H1 (cell line): ENCODE measurements around the gene MED16. TPM values are rescaled to one million over a fixed set of nuclear protein-coding genes. Genes with fewer than 3 reads are reported as not detected.
A peak's percentile ranks its signal among the peaks of the same experiment; 100 is the strongest.

ENCODE experiments used
- CTCF ChIA-PET: fragments of 300-600 bp; sonication (Branson Sonifier 250); formaldehyde crosslinking; loops from one replicate; lab custom pipeline; 2021; ENCODE audit not compliant: partially characterized antibody; lab: Charles Lee
- POLR2A ChIA-PET: fragments of 300-600 bp; sonication (Branson Sonifier 250); formaldehyde crosslinking; loops from one replicate; lab custom pipeline; 2021; ENCODE audit warnings: inconsistent platforms; ENCODE audit not compliant: partially characterized antibody; lab: Charles Lee
- DNase-seq, 2 experiments: peaks; one replicate each; pipeline versions ENCODE4 v3.0.0 to v3.0.0-alpha.2; 2010 to 2022; ENCODE audit warnings: low spot score in 2 of 2, low read depth in 1 of 2, mixed read lengths in 1 of 2
- FAIRE-seq: peaks from 2 replicates; lab custom pipeline; 2011; peaks lifted over from hg19 to GRCh38; lab: Jason Lieb, UNC
- H2AFZ ChIP-seq: 2 replicates; pipeline ENCODE4 v1.8.1; 2012; ENCODE audit warnings: low read length, inconsistent platforms
- H2AK5ac ChIP-seq: 2 replicates; pipeline ENCODE4 v1.6.1; 2013; ENCODE audit warnings: low read depth, low read length
- H2BK120ac ChIP-seq: replicated peaks from 2 replicates; pipeline ENCODE3; 2013; ENCODE audit warnings: low read depth, low read length, inconsistent platforms
- H2BK12ac ChIP-seq: 2 replicates; pipeline ENCODE4 v1.6.1; 2013; ENCODE audit warnings: low read depth, low read length
- H2BK15ac ChIP-seq: 2 replicates; pipeline ENCODE4 v1.6.1; 2013; ENCODE audit warnings: low read length
- H2BK20ac ChIP-seq: 2 replicates; pipeline ENCODE4 v1.6.1; 2013; ENCODE audit warnings: low read length
- H2BK5ac ChIP-seq: 2 replicates; pipeline ENCODE4 v1.6.1; 2013; ENCODE audit warnings: low read depth, low read length
- H3K14ac ChIP-seq: 2 replicates; pipeline ENCODE4 v1.6.1; 2013; ENCODE audit warnings: inconsistent platforms; ENCODE audit not compliant: insufficient read length
- H3K18ac ChIP-seq: 2 replicates; pipeline ENCODE4 v1.6.1; 2013; ENCODE audit warnings: low read length; ENCODE audit errors: extremely low read depth
- H3K23ac ChIP-seq: 2 replicates; pipeline ENCODE4 v1.6.1; 2013; ENCODE audit warnings: inconsistent platforms; ENCODE audit not compliant: insufficient read length
- H3K23me2 ChIP-seq: 2 replicates; pipeline ENCODE4 v1.6.1; 2013; ENCODE audit warnings: low read depth, low read length
- H3K27ac ChIP-seq: 2 replicates; pipeline ENCODE4 v1.6.1; 2011; ENCODE audit warnings: low read depth, low read length, inconsistent platforms
- H3K27me3 ChIP-seq, 4 experiments: replicated peaks in 1 of 4; 1 replicate in 1 of 4; 2 replicates in 3 of 4; pipeline versions ENCODE4 v1.6.1 to v1.8.1; 2011 to 2013; ENCODE audit warnings: low read length in 3 of 4, mild to moderate bottlenecking in 3 of 4, inconsistent platforms in 2 of 4, mixed read lengths in 2 of 4, moderate library complexity in 1 of 4; ENCODE audit not compliant: control insufficient read depth in 3 of 4, insufficient read depth in 3 of 4; ENCODE audit errors: extremely low read depth in 1 of 4
- H3K36me3 ChIP-seq, 4 experiments: 2 replicates each; pipeline versions ENCODE4 v1.6.1 to v1.8.1; 2011 to 2013; ENCODE audit warnings: mild to moderate bottlenecking in 4 of 4, low read length in 3 of 4, moderate library complexity in 2 of 4, control low read depth in 1 of 4, inconsistent platforms in 1 of 4; ENCODE audit not compliant: insufficient read depth in 4 of 4, control insufficient read depth in 2 of 4
- H3K4ac ChIP-seq: replicated peaks from 2 replicates; pipeline ENCODE3; 2013; ENCODE audit warnings: low read length, low read depth, mixed read lengths, inconsistent platforms; ENCODE audit not compliant: insufficient read length
- H3K4me1 ChIP-seq, 4 experiments: replicated peaks in 1 of 4; 1 replicate in 1 of 4; 2 replicates in 3 of 4; pipeline versions ENCODE4 v1.6.1 to v1.8.1; 2011 to 2013; ENCODE audit warnings: low read length in 3 of 4, inconsistent platforms in 2 of 4, mixed read lengths in 1 of 4; ENCODE audit not compliant: insufficient read depth in 4 of 4, control insufficient read depth in 3 of 4
- H3K4me2 ChIP-seq, 2 experiments: 2 replicates each; pipeline versions ENCODE4 v1.6.1 to v1.8.1; 2011 to 2013; ENCODE audit warnings: low read depth in 2 of 2, low read length in 2 of 2, control low read depth in 1 of 2, inconsistent platforms in 1 of 2, mild to moderate bottlenecking in 1 of 2; ENCODE audit not compliant: insufficient read depth in 1 of 2
- H3K4me3 ChIP-seq, 4 experiments: fragments of 200-600, 300-600 bp in 1 of 4; sonication (generic), shearing (Covaris generic), sonication (Bioruptor Twin) in 1 of 4; 2 replicates each; pipeline versions ENCODE4 v1.5.1 to v1.8.1; 2011 to 2016; ENCODE audit warnings: low read length in 4 of 4, low read depth in 3 of 4, control low read depth in 2 of 4, inconsistent platforms in 2 of 4, mild to moderate bottlenecking in 2 of 4, mixed read lengths in 1 of 4, moderate library complexity in 1 of 4; ENCODE audit not compliant: insufficient read depth in 2 of 4; ENCODE audit errors: extremely low read depth in 1 of 4
- H3K56ac ChIP-seq: replicated peaks from 2 replicates; pipeline ENCODE3; 2013; ENCODE audit warnings: low read depth, mild to moderate bottlenecking, mixed read lengths, low read length, inconsistent platforms; ENCODE audit not compliant: insufficient read length
- H3K79me1 ChIP-seq: 2 replicates; pipeline ENCODE4 v1.6.1; 2013; ENCODE audit warnings: low read depth, low read length, control low read depth
- H3K79me2 ChIP-seq, 2 experiments: 2 replicates each; pipeline versions ENCODE4 v1.6.1 to v1.8.1; 2012 to 2013; ENCODE audit warnings: low read length in 2 of 2, mild to moderate bottlenecking in 2 of 2, inconsistent platforms in 1 of 2; ENCODE audit not compliant: insufficient read depth in 2 of 2, control insufficient read depth in 1 of 2
- H3K9ac ChIP-seq, 4 experiments: replicated peaks in 1 of 4; 1 replicate in 1 of 4; 2 replicates in 3 of 4; pipeline versions ENCODE4 v1.6.1 to v1.8.1; 2011 to 2013; ENCODE audit warnings: low read depth in 3 of 4, low read length in 3 of 4, control low read depth in 2 of 4, mild to moderate bottlenecking in 2 of 4, moderate library complexity in 2 of 4, inconsistent platforms in 1 of 4; ENCODE audit errors: extremely low read depth in 1 of 4
- H3K9me3 ChIP-seq, 2 experiments: 2 replicates each; pipeline versions ENCODE4 v1.6.1 to v1.8.1; 2012 to 2013; ENCODE audit warnings: mild to moderate bottlenecking in 2 of 2, moderate library complexity in 2 of 2, control low read depth in 1 of 2, inconsistent platforms in 1 of 2, low read depth in 1 of 2, low read length in 1 of 2, mixed read lengths in 1 of 2; ENCODE audit not compliant: insufficient read depth in 2 of 2
- H4K20me1 ChIP-seq, 2 experiments: replicated peaks in 1 of 2; 2 replicates each; pipeline versions ENCODE3 to v1.8.1; 2011 to 2013; ENCODE audit warnings: inconsistent platforms in 2 of 2, low read length in 2 of 2, mild to moderate bottlenecking in 1 of 2; ENCODE audit not compliant: insufficient read depth in 2 of 2, control insufficient read depth in 1 of 2
- H4K5ac ChIP-seq: 2 replicates; pipeline ENCODE4 v1.6.1; 2013; ENCODE audit warnings: low read length, low read depth, mixed read lengths, inconsistent platforms; ENCODE audit not compliant: insufficient read length
- H4K8ac ChIP-seq: 2 replicates; pipeline ENCODE4 v1.8.0; 2013; ENCODE audit warnings: mild to moderate bottlenecking, moderate library complexity, low read length, inconsistent platforms; ENCODE audit not compliant: insufficient read depth; ENCODE audit errors: extremely low read depth
- H4K91ac ChIP-seq: replicated peaks from 2 replicates; pipeline ENCODE3; 2013; ENCODE audit warnings: low read length, mixed read lengths, inconsistent platforms; ENCODE audit not compliant: insufficient read length
- KDM4A ChIP-seq: IDR thresholded peaks from one replicate; pipeline ENCODE4 v1.7.1; 2012; ENCODE audit warnings: low read depth, mild to moderate bottlenecking, moderate library complexity, low read length, inconsistent platforms; ENCODE audit not compliant: severe bottlenecking
- WGBS, 2 experiments: shearing (Covaris generic) in 1 of 2; methylation state at CpG; one replicate each; pipeline versions ENCODE4 v1.1.6 to v1.1.7; 2013 to 2015; ENCODE audit warnings: low lambda C conversion rate in 2 of 2, mixed read lengths in 2 of 2, inconsistent platforms in 1 of 2, low coverage in 1 of 2, missing lambda C conversion rate in 1 of 2; ENCODE audit not compliant: insufficient replicate concordance in 2 of 2, insufficient coverage in 1 of 2, insufficient read length in 1 of 2; ENCODE audit errors: extremely low coverage in 1 of 2, missing lambda C conversion rate in 1 of 2; 5-methylcytosine and 5-hydroxymethylcytosine counted together
- polyA plus RNA-seq, 7 experiments: library from polyadenylated mRNA; depleted of rRNA in 3 of 7; stranded (reverse) in 5 of 7; unstranded in 2 of 7; fragments of >200 nt in 5 of 7; fragments of 200-250 nt in 2 of 7; gene quantifications; 1 replicate in 5 of 7; 2 replicates in 1 of 7; 4 replicates in 1 of 7; pipeline versions ENCODE4 v1.2.1 to v1.2.3, GENCODE V29; 2011 to 2013; ENCODE audit warnings: missing spikeins in 2 of 7, mixed read lengths in 2 of 7
- total RNA-seq: library from RNA; stranded (reverse); fragmentation: NEBNext Ultra II Directional; extraction: Animal tissue kit (Norgen Biotek cat#: 25700); gene quantifications from 2 replicates; pipeline ENCODE4 v1.2.1, GENCODE V29; 2021
- TF ChIP-seq, protein P1 (sequence below): IDR thresholded peaks from 2 replicates; pipeline ENCODE4 v1.6.1; 2012; ENCODE audit warnings: low read length, inconsistent platforms

MED16 gene
- total and polyA plus RNA-seq, 2 of the 8 experiments (the other 6 are each of a cell fraction or from before 2014, with no cell fraction given): 51.0 to 67.2 TPM

GRCh38 chr19:843836-844545, 49.0 kb downstream of the MED16 start:
- no peak overlapping the region for H3K4ac ChIP-seq
- no peak overlapping the region for H3K9ac ChIP-seq
- peak overlapping the region; percentile 66 to 84 for H3K4me2 ChIP-seq
- no peak overlapping the region for H2BK15ac ChIP-seq
- DNase-seq (no peak), FAIRE-seq (no peak)
- POLR2A ChIA-PET: interaction anchor here (0.9 to 5.4 kb wide), 5 partner anchors 7 to 44 kb away, joined by 3 to 30 read pairs (median 3); no protein-coding TSS in a partner anchor
- CTCF ChIA-PET: interaction anchor here (1.3 kb wide), 1 partner anchor 12 kb away, joined by 4 read pairs; no protein-coding TSS in a partner anchor
- no peak overlapping the region for H2BK20ac ChIP-seq
- H3K23me2 ChIP-seq: peaks cover 6% of the 10 kb centered on the region; the same call in 1 of the 2 replicates
- H3K18ac ChIP-seq: no peak overlapping the region
- H3K9me3 ChIP-seq: no peaks in the 10 kb centered on the region
- H3K27me3 ChIP-seq: peaks cover 7 to 21% (median 16%) of the 10 kb centered on the region in 4 experiments
- no peak overlapping the region for H3K56ac ChIP-seq
- peaks cover 0 to 6% (median 4%) of the 10 kb centered on the region in 4 experiments; a peak in 4 of 7 replicates for H3K4me1 ChIP-seq
- no peak overlapping the region for H3K27ac ChIP-seq
- peak overlapping the region in 3 of 4 experiments; percentile 23 to 53 (median 30); a peak in 5 of 8 replicates for H3K4me3 ChIP-seq
- no peak overlapping the region for H2BK5ac ChIP-seq
- WGBS, 2 experiments: 21% methylated on average over 21 of the region's 70 CpGs; no CpG with 5 or more reads in 1 of the 2 experiments
- TF ChIP-seq KDM4A: peak; percentile 52
- TF ChIP-seq, protein P1, sequence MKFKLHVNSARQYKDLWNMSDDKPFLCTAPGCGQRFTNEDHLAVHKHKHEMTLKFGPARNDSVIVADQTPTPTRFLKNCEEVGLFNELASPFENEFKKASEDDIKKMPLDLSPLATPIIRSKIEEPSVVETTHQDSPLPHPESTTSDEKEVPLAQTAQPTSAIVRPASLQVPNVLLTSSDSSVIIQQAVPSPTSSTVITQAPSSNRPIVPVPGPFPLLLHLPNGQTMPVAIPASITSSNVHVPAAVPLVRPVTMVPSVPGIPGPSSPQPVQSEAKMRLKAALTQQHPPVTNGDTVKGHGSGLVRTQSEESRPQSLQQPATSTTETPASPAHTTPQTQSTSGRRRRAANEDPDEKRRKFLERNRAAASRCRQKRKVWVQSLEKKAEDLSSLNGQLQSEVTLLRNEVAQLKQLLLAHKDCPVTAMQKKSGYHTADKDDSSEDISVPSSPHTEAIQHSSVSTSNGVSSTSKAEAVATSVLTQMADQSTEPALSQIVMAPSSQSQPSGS: no peak
- H3K79me1 ChIP-seq: no peaks in the 10 kb centered on the region
- no peak overlapping the region for H2BK12ac ChIP-seq
- H3K23ac ChIP-seq: no peak overlapping the region
- H4K20me1 ChIP-seq: no peaks in the 10 kb centered on the region
- H3K14ac ChIP-seq: no peak overlapping the region
- H4K8ac ChIP-seq: peak overlapping the region; percentile 25; the same call in 1 of the 2 replicates
- no peaks in the 10 kb centered on the region for H3K36me3 ChIP-seq
- peak overlapping the region; percentile 33 for H4K5ac ChIP-seq
- no peaks in the 10 kb centered on the region for H3K79me2 ChIP-seq
- H4K91ac ChIP-seq: no peak overlapping the region
- no peak overlapping the region for H2BK120ac ChIP-seq
- no peak overlapping the region for H2AK5ac ChIP-seq
- H2AFZ ChIP-seq: peak overlapping the region; percentile 3; the same call in 1 of the 2 replicates
